GM12872 (cell line): ENCODE measurements around the gene RXRA.

Experiments
- CTCF ChIP-seq: IDR thresholded peaks from 3 replicates; pipeline ENCODE4 v1.5.1; 2011; ENCODE audit warnings: low read depth, mild to moderate bottlenecking, low read length, moderate library complexity; ENCODE audit not compliant: insufficient read depth

RXRA gene

GRCh38 chr9:134462318-134462717, 136.1 kb downstream of the RXRA start:
- no peak for TF ChIP-seq CTCF

GRCh38 chr9:134463280-134463679, 137.0 kb downstream of the RXRA start:
- TF ChIP-seq CTCF, result no peak

GRCh38 chr9:134466869-134467616, 140.8 kb downstream of the RXRA start:
- no peak for TF ChIP-seq CTCF

GRCh38 chr9:134468358-134468757, 142.1 kb downstream of the RXRA start:
- no peak for TF ChIP-seq CTCF

GRCh38 chr9:134469041-134469875, 143.0 kb downstream of the RXRA start:
- TF ChIP-seq CTCF, result no peak

GRCh38 chr9:134472256-134472655, 146.0 kb downstream of the RXRA start:
- no peak for TF ChIP-seq CTCF

GRCh38 chr9:134473141-134474054, 147.1 kb downstream of the RXRA start:
- no peak for TF ChIP-seq CTCF
